HL-60 (cell line): ENCODE data around the gene SNAPC4.

Experiments
- POLR2AphosphoS5 ChIP-seq: IDR thresholded peaks from 2 replicates; pipeline ENCODE4 v1.6.1; 2012; ENCODE audit warnings: low read depth
- REST ChIP-seq: IDR thresholded peaks from 2 replicates; pipeline ENCODE4 v1.6.1; 2012; ENCODE audit warnings: low read depth; ENCODE audit not compliant: insufficient replicate concordance
- TF ChIP-seq, protein P1 (sequence below): IDR thresholded peaks from one replicate; pipeline ENCODE4 v1.5.1; 2011; ENCODE audit warnings: low read length, control low read depth, inconsistent platforms; ENCODE audit not compliant: insufficient read depth

- TF ChIP-seq, protein P1, sequence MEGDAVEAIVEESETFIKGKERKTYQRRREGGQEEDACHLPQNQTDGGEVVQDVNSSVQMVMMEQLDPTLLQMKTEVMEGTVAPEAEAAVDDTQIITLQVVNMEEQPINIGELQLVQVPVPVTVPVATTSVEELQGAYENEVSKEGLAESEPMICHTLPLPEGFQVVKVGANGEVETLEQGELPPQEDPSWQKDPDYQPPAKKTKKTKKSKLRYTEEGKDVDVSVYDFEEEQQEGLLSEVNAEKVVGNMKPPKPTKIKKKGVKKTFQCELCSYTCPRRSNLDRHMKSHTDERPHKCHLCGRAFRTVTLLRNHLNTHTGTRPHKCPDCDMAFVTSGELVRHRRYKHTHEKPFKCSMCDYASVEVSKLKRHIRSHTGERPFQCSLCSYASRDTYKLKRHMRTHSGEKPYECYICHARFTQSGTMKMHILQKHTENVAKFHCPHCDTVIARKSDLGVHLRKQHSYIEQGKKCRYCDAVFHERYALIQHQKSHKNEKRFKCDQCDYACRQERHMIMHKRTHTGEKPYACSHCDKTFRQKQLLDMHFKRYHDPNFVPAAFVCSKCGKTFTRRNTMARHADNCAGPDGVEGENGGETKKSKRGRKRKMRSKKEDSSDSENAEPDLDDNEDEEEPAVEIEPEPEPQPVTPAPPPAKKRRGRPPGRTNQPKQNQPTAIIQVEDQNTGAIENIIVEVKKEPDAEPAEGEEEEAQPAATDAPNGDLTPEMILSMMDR: no peak
- TF ChIP-seq REST (no peak), POLR2AphosphoS5 (peak; percentile 37; the same call in 1 of the 2 replicates)
These were observed 26.4 kb downstream of the SNAPC4 start, which contains the start of gene CARD9 for GRCh38 chr9:136373300-136374182.
